HUDEP-2 (cell line): Measurements from ENCODE around the gene AGA.

Source experiments
- DNase-seq, 76 experiments: peaks; one replicate each; lab custom pipeline; 2025; ENCODE audit not compliant: unreplicated experiment in 76 of 76; lab: John Stamatoyannopoulos, UW

Gene AGA

DNA sequence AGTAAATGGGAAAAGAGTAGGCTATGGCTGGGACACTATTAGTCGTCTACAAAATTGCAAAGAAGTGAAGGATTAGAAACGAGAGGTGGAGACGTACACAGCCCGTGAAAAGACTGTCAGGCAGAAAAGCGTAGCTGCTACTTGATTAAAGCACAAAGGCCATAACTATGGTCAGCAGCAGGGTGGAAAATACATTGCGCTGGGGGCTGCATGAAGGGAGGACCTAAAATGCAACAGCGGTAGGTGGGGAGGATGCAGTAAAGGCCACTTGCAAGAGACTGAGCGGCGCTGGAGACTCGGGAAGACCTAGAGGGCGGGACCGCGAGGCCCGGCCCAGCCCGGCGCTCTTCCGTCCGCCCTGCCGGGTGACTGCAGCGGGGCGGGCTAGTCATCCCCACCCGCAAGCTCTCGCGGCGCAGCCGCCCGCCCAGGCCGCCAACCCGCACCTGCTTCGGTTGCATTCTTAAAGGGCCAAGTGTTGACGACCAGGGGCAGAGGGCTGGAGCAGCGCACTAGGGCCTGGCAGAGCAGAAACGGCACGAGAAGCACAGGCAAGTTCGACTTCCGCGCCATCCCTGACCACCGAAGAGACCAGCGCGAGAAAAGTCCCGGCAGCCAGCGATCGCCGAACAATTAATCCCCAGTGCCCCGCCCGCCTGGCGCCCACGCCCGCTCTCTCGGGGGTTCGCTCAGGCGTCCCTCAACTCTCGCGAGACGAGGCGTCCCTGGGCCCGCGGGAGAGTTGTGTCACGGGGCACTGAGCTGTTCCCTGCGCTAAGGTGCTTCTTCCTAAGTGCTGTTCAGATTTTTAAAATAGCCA lies at the start of gene AGA:
Gene AGA, minus strand, starts transcription at position 635 of the 820 bp plus-strand sequence. Its CDS starts 62 bp downstream, at position 573.
- DNase-seq, result peak in 75 of 76 experiments; percentile 44 to 94 (median 88)

DNA sequence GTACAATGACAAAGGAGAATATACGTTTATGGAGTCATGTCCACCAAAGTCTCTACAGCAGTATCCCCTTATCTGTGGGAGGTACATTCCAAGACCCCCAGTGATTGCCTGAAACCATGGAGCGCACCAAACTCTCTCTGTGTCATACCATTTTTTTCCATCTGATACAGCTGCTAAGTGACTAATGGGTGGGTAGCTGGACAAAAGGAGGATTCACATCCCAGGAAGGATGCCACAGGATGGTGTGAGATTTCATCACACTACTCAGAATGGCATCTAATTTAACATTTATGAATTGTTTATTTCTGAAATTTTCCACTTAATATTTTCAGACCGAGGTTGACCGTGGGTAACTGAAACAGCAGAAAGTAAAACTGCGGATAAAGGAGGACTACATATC lies 49.8 kb upstream of the AGA start:
- DNase-seq, result no peak

DNA sequence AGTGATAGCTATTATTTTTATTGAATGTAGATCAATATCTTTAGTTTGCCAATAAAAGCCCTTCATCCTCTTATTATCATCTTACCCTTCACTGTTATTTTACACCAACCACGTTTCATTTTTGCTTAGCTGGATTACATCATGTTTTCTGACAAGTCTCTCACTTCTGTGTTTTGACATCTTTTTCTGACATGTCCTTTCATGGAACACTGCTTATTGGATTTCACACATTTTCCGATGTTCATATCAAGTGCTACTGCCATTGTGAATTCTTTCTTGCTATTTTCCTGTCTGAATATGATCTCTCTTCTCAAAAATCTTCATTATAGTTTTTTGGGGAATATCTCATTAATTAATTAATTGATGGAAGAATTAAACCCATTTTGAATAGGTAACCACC lies 48.5 kb upstream of the AGA start:
- DNase-seq, result no peak

DNA sequence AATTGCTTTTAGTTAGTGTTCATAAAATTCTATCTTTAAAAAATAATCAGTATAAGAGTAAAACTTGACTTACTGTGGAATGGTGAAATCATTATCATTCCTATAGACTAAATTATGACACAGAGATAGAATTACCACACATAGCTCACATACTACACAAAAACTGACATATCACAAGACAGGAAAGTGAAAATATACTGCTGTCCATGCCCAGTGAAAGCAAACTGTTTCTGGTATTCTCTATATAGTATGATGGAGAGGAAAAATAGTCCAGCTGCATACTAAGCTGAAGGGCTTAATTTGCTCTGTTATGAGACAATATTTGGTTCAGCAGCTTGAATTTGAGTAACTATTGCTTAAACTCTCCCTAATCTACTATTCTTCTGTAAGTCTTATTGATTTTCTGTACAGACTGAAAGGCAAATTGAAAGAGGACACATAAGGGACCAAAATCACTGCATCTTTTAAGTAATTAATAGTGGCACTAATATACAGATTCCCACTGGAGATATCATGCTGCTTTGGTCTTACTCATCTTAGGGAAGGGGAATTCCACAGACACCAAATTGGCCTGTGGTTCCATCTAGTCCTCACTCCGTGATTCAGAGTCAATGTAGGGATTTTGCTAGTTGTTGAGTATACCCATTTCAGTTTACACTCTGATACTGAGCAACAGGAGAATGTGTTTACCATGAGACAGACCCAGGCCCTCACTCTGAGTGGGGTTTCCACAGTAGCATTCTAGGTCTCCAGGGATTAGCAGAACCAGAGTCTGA lies 47.4 kb upstream of the AGA start:
- no peak for DNase-seq

DNA sequence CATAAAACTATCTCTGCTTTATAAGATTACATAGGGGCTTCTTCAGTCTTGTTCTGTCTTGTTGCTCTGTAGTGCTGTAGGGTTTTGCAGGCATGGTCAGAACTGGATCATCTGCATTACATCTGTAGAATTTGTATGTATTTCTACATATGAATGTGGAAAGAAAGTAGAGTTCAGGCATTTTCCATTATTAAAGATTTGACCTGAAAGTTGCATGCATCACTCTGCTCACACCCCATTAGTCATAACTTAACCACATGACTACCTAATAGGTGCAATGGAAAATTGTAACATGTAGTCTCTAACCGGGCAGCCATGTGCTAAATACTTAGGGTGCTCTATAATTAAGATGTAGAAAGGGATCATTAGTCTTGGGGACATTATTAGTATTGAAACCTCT lies 45.7 kb upstream of the AGA start:
- no peak for DNase-seq

DNA sequence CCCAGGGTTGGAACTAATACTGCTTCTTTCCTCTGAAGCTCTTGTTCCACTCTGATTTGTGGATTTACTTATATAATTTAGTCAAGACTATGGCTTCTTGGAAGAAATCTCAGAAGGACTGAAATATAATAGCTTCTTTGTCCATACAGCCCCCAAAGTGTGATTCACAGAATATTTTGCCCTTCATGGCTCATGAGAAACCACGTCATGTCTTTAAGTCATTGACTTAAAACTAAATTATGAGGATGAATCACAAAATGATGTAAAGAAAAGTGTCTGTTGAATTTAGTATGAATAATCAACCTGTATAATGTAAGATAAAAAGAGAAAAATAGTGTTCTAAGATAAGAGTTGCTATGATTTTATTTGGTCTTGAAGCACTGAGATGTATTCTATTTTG lies 43.3 kb upstream of the AGA start:
- no peak for DNase-seq

DNA sequence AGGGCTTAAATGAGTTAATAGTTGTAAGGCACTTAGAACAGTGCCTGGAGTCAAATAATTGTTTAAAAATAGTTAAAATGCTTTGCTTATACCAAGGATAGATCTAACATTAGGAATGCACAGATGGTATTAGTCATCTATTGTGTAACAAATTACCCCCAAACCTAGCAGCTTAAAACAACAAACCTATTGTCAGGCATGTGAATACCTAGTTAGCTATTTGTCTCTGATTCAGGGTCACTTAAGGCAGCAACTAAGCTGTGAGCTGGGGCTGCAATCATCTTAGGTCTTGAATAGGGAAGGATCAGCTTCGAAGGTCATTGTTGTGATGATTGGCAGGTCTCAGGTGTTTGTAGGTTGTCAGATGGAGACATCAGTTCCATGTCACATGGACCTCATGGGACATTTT lies 42.4 kb upstream of the AGA start:
- no peak for DNase-seq

DNA sequence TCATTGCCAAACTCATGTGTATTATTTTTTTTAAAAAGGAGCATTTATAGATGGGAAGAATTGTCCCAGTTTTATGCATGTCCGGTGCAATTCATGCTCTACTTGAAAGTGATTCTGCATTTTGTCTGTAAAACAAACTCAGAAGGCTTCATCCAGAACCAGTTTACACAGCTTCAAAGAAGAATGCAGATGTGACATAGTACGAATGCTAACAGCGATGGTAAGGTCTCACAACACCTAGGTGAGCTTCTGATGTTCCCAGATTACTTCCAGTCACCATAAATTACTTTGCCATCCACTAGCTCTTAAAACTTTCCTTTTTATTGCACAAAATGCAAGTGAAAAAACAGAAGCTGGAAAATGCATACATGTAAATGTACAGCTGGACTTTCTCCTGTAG lies 41.5 kb upstream of the AGA start:
- DNase-seq, result no peak

DNA sequence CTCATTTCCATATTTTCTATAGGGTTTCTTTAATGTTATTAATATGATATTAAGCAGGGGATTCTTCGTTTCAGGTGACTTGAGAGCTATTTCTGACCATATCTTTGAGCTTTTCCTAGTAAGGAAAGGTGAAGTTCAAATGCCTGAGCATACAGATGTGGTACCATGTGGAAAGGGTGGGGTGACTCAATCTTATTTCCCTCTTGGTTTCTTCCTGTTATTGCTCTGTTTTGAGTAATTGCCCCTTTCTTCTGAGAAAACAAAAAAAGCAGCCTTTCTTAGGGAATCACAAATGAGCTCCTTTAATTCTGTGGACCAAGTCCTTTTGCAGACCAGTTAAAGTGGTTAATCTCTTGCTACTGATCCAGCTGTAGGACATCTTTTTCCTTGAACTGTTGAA lies 41.0 kb upstream of the AGA start:
- DNase-seq, result no peak

DNA sequence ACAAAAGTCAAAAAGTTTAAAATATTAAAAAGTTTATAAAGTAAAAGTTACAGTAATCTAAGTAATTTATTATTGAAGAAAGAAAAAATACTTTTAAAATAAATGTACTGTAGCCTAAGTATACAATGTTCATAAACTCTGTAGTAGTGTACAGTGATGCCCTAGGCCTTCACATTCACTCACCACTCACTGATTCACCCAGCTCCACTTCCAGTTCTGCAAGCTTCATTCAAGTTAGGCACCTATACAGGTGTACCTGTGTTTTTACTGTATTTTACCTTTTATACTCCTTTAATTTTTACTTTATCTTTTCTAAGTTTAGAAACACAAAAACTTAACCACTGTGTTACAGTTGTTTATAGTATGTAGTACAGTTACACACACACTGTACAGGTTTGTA lies 40.1 kb upstream of the AGA start:
- no peak for DNase-seq

DNA sequence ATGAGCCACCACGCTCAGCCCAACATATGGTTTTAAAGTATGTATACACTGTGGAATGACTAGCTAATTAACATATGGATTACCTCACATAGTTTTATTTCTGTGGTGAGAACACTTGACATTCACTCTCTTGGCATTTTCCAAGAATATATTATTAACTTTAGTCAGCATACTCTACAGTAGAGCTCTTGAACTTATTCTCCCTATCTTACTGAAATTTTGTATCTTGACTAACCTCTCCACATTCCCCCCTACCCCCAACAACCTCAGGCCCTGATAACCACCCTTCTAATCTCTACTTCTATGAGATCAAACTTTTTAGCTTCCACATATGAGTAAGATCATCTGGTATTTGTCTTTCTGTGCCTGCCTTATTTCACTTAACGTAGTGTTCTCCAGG lies 38.6 kb upstream of the AGA start:
- DNase-seq, result no peak

DNA sequence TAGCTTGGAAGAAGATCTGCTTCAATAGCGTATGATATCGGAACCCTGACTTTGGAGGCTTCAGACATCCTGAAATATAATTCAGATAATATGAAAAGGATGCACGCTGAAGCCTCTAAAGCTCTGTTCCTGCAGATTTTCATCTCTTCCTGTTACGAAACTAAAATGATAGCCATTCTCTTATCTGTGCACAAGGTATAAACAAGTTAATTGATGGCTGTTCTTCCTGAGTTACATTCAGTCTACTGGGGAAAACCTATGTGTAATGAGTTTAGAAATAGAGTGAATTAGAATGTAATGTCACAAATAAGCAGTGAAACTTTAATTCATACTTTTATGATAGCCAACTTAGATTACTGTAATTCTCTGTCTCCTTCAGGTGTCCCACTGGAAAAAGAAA lies 36.8 kb upstream of the AGA start:
- DNase-seq, result no peak

DNA sequence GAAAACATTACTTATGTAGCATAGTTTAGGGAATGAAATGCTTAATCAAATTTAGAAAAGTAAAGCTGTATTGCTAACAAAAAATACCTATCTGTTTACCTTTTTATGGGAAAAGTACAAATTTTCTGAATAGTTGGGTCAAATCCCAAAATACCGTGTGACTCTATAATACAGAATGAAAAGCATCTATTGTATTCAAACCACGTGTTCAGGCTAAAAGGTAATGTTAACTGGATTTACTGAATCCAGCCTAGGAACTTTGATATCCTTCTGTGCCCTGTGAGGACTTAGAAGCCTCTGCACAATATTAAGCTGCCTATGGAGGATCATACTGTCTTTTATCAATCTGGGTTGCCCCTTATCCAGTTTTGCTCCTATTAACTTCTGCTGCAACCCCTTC lies 36.3 kb upstream of the AGA start:
- DNase-seq, result no peak

DNA sequence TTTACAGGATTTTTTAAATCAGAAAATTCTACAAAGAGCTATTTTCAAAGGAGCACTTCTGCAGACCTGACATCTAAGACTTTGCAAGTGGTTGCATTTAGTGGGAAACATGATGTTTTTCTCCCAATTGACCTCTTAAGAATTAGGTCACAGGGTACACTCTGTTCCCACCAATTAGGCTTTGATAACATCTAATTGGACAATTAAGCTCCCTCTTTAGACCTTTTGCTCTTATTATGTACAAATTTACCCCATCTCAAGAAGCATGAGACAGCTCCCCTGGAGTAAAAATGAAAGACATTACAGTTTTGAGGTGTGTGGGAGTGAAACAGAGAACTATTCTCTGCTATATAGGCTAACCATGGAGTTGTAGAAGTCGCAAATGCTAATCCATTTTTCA lies 31.8 kb upstream of the AGA start:
- no peak for DNase-seq

DNA sequence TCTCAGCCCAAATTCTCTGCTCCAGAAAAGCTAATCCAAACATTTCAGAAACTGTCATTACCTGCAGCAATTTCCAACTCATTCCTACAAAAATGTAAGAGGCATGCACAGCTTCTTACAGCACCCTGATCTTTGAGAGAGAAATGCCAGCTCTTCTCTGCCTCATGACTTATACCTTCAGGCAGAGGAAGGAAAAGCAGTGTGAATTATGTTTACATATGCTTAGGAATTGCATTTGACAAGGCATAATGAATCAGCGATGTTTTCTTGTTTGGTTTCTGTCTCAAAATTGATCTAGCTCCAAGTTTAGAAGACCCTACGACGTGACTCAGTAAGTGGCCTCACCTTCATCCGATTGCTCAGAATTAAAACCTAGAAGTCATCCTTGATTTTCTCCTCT lies 21.8 kb upstream of the AGA start:
- DNase-seq, result no peak

DNA sequence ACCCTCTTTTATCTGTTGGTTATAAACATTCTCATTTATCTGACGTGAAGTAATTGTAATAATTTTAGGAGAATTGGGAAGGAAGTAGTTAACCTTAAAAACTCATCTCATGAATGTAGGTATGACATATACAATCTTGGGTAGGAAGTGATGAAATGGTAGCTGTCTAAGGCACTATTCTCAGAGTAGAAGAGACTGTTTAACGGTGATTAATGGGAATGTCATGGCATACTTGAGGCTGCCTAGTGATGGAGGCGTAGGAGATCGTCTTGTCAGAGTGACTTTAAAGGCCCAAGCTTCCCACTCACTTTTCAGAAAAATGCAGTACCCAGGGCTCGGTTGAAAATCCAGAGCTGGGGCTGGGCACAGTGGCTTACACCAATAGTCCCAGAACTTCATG lies 19.4 kb upstream of the AGA start:
- DNase-seq, result no peak

DNA sequence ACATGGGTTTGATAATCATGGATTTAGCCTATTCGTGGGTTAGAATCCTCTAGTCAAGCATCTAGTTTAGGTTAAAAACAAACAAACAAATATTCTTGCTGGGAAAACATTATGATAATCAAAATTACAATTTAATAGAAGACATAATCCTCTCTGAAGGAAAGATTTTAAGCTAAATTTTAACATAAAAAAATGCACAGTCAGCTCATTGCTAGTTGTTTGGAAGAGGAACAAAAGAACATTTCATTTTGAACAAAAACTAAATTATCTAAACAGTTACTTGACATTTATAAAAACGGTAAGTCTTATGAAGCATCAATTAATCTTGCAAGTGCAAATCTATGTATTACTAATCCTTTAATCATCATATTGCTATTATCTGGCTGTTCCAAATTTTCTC lies 18.2 kb upstream of the AGA start:
- no peak for DNase-seq

DNA sequence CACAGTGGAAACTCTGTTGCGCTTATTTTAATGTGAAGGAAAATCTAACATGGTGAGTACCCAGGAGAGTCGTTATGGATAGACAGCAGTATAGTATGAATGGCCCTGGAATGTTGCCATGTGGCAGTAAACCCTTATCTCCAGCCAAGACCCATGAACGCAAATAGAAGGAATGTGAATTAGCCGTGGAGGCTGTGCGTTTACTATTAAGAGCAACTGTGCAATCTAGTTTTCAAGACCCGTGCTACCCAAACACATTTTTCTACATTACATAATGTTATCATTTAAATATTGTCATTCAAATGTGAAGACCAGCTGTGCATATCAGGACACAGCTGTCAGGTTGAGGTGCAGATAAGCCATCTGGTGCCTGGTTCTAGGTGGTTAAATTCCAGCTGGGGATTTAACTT lies 13.3 kb upstream of the AGA start:
- DNase-seq, result peak in 1 of 76 experiments; percentile 2

DNA sequence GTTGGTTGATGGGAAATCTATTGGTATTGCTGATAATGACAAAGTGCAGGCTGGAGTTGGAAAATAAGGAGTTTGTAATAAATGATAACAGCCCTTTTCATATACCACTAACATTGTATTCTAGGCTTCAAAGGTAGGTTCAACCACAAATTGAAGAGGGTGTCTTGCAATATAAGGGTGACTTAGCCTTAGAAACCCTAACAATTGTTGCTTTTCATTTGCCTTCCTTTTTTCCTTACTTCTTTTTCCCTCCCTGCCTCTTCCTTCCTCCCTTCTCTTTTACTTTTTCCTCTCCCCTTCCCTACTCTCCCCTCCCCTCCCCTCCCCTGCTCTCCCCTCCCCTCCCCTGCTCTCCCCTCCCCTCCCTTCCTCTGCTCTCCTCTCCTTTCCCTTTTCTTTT lies 10.9 kb upstream of the AGA start:
- no peak for DNase-seq

DNA sequence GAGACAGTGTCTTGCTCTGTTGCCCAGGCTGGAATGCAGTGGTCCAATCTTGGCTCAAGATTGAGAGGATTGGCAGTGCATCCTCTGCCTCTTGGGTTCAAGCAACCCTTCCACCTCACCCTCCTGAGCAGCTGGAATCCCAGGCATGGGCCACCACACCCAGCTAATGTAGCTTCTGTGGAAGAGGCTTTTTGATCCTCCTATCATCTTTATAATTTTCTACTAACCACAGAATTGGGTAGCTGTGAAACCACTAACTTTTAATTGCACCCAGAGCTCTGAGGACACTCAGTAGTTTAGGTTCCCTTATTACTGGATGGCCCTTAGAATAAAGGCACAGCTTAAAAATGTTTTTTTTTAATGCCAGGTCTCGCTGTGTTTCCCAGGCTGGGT lies 8.9 kb upstream of the AGA start:
- DNase-seq, result no peak

DNA sequence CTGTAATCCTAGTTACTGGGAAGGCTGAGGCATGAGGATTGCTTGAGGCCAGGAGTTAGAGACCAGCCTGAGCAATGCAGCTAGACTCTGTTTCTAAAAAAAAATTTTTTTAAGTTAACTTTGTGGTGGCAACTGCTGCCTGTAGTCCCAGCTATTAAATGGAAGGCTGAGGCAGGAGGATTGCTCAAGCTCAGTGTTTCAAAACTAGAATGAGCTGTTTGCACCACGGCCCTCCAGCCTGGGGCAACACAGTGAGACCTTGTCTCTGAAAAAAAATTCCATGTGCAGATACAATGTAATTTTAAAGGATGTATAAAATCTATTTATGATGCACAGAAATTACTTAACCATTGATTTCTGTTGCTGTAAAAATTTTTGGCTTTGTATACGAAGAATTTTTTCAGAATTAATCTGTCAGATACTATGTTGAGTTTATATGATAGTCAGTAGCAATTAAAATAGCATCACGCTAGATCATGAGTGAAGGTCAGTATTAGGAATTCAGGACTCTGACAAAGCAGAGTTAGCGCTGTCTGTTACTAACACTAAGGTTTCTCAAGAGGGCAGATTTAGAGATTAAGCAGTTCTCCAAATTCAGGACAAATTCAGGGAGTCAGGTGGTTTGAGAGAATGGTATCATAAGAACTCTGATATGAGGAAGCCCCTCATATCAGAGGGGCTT lies 8.3 kb upstream of the AGA start:
- DNase-seq, result no peak

DNA sequence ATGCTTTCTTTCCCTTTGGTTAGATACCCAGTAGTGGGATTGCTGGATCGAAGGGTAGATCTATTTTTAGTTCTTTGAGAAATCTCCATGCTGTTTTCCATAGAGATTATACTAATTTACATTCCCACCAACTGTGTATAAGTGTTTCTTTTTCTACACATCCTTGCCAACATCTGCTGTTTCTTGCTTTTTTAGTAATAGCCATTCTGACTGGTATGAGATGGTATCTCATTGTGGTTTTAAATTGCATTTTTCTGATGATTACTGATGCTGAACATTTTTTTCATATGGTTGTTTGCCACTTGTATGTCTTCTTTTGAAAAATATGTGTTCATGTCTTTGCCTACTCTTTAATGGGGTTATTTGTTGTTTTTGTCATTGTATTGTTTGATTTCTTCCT lies 6.6 kb upstream of the AGA start:
- DNase-seq, result no peak
